ENCODE data around the gene FMN1.
"Not testable (repeated sequence)": the region's sequence is repeated elsewhere in the genome, so short reads cannot be mapped to it uniquely, and the experiment has no call there.

The FMN1 gene

GRCh38 chr15:33078607-33079006 is 115.9 kb downstream of the FMN1 start:
- no peaks in the 10 kb centered on the region for H3K9me3 Mint-ChIP-seq
- H3K4me1 Mint-ChIP-seq = no peaks in the 10 kb centered on the region
- no peak overlapping the region for H3K4me3 Mint-ChIP-seq
- H3K27me3 Mint-ChIP-seq = no peaks in the 10 kb centered on the region
- DNase-seq = no peak
- ATAC-seq = no peak
- no peak overlapping the region for H3K27ac Mint-ChIP-seq

- ATAC-seq = no peak
- Mint-ChIP-seq H3K9me3 (no peaks in the 10 kb centered on the region), H3K27ac (no peak overlapping the region), H3K4me3 (no peak overlapping the region), H3K27me3 (no peaks in the 10 kb centered on the region), H3K4me1 (no peaks in the 10 kb centered on the region)
- no peak for DNase-seq
Measured at GRCh38 chr15:33076937-33077336, 117.6 kb downstream of the FMN1 start.

GRCh38 chr15:33074942-33075341 is 119.6 kb downstream of the FMN1 start:
- DNase-seq = no peak
- Mint-ChIP-seq H3K4me1 (no peaks in the 10 kb centered on the region), H3K27me3 (no peaks in the 10 kb centered on the region), H3K9me3 (no peaks in the 10 kb centered on the region), H3K4me3 (no peak overlapping the region), H3K27ac (no peak overlapping the region)
- ATAC-seq = no peak

GRCh38 chr15:33074212-33074611 is 120.3 kb downstream of the FMN1 start:
- Mint-ChIP-seq H3K27ac (no peak overlapping the region), H3K4me3 (no peak overlapping the region), H3K9me3 (no peaks in the 10 kb centered on the region), H3K27me3 (peaks cover under 1% of the 10 kb centered on the region), H3K4me1 (no peaks in the 10 kb centered on the region)
- no peak for ATAC-seq
- no peak for DNase-seq

GRCh38 chr15:33071451-33071850 is 123.1 kb downstream of the FMN1 start:
- DNase-seq (no peak), ATAC-seq (no peak)
- peaks cover 22% of the 10 kb centered on the region for H3K4me1 Mint-ChIP-seq
- peaks cover 28% of the 10 kb centered on the region for H3K27me3 Mint-ChIP-seq
- H3K9me3 Mint-ChIP-seq = no peaks in the 10 kb centered on the region
- H3K27ac Mint-ChIP-seq = no peak overlapping the region
- no peak overlapping the region for H3K4me3 Mint-ChIP-seq

- not testable (repeated sequence) for DNase-seq, H3K9me3 Mint-ChIP-seq, H3K4me3 Mint-ChIP-seq, ATAC-seq, H3K27ac Mint-ChIP-seq
- H3K4me1 Mint-ChIP-seq = peaks cover 22% of the 10 kb centered on the region
- H3K27me3 Mint-ChIP-seq = peaks cover 35% of the 10 kb centered on the region
Measured at GRCh38 chr15:33069903-33070302, 124.6 kb downstream of the FMN1 start.

- H3K9me3 Mint-ChIP-seq = no peaks in the 10 kb centered on the region
- peak overlapping the region in 1 of 2 donors; percentile 64 for H3K27ac Mint-ChIP-seq
- H3K27me3 Mint-ChIP-seq = peaks cover 42% of the 10 kb centered on the region
- H3K4me3 Mint-ChIP-seq = peak overlapping the region in 1 of 2 donors; percentile 55
- ATAC-seq (no peak), DNase-seq (no peak)
- peaks cover 22% of the 10 kb centered on the region for H3K4me1 Mint-ChIP-seq
Measured at GRCh38 chr15:33069161-33069560, 125.4 kb downstream of the FMN1 start.

GRCh38 chr15:33068511-33068990 is 126.0 kb downstream of the FMN1 start:
- DNase-seq = no peak
- no peaks in the 10 kb centered on the region for H3K9me3 Mint-ChIP-seq
- peak overlapping the region; percentile 2 to 76 for H3K4me3 Mint-ChIP-seq
- ATAC-seq = peak; percentile 28
- peaks cover 22% of the 10 kb centered on the region for H3K4me1 Mint-ChIP-seq
- H3K27ac Mint-ChIP-seq = peak overlapping the region in 1 of 2 donors; percentile 64
- H3K27me3 Mint-ChIP-seq = peaks cover 48% of the 10 kb centered on the region

- DNase-seq (peak in 1 of 2 donors; percentile 24), ATAC-seq (peak; percentile 80)
- Mint-ChIP-seq H3K4me3 (peak overlapping the region; percentile 76 to 80), H3K9me3 (no peaks in the 10 kb centered on the region), H3K4me1 (peaks cover 22% of the 10 kb centered on the region), H3K27me3 (peaks cover 53% of the 10 kb centered on the region), H3K27ac (peak overlapping the region; percentile 93 to 94)
Measured at GRCh38 chr15:33068007-33068481, 126.5 kb downstream of the FMN1 start.

- Mint-ChIP-seq H3K9me3 (no peaks in the 10 kb centered on the region), H3K4me3 (peak overlapping the region; percentile 76 to 80), H3K27me3 (peaks cover 55% of the 10 kb centered on the region), H3K4me1 (peaks cover 22% of the 10 kb centered on the region), H3K27ac (peak overlapping the region; percentile 93 to 94)
- ATAC-seq = no peak
- no peak for DNase-seq
Measured at GRCh38 chr15:33067456-33067855, 127.1 kb downstream of the FMN1 start.

GRCh38 chr15:33066584-33066983 is 127.9 kb downstream of the FMN1 start:
- H3K27me3 Mint-ChIP-seq = peaks cover 55% of the 10 kb centered on the region
- H3K27ac Mint-ChIP-seq = no peak overlapping the region
- H3K9me3 Mint-ChIP-seq = no peaks in the 10 kb centered on the region
- no peak for ATAC-seq
- no peak overlapping the region for H3K4me3 Mint-ChIP-seq
- peaks cover 22% of the 10 kb centered on the region for H3K4me1 Mint-ChIP-seq
- no peak for DNase-seq

- no peak overlapping the region for H3K4me3 Mint-ChIP-seq
- H3K4me1 Mint-ChIP-seq = peaks cover 22% of the 10 kb centered on the region
- no peak for ATAC-seq
- H3K9me3 Mint-ChIP-seq = no peaks in the 10 kb centered on the region
- H3K27ac Mint-ChIP-seq = no peak overlapping the region
- no peak for DNase-seq
- peaks cover 58% of the 10 kb centered on the region for H3K27me3 Mint-ChIP-seq
Measured at GRCh38 chr15:33064878-33065277, 129.6 kb downstream of the FMN1 start.

- Mint-ChIP-seq H3K4me1 (no peaks in the 10 kb centered on the region), H3K27ac (no peak overlapping the region), H3K27me3 (peaks cover 19% of the 10 kb centered on the region), H3K4me3 (no peak overlapping the region), H3K9me3 (no peaks in the 10 kb centered on the region)
- DNase-seq (no peak), ATAC-seq (no peak)
Measured at GRCh38 chr15:33059184-33059583, 135.3 kb downstream of the FMN1 start.

GRCh38 chr15:33057845-33058244 is 136.7 kb downstream of the FMN1 start:
- H3K27ac Mint-ChIP-seq = no peak overlapping the region
- no peaks in the 10 kb centered on the region for H3K9me3 Mint-ChIP-seq
- H3K4me3 Mint-ChIP-seq = no peak overlapping the region
- no peak for ATAC-seq
- H3K27me3 Mint-ChIP-seq = peaks cover 6% of the 10 kb centered on the region
- no peaks in the 10 kb centered on the region for H3K4me1 Mint-ChIP-seq
- no peak for DNase-seq

- no peak overlapping the region for H3K27ac Mint-ChIP-seq
- no peaks in the 10 kb centered on the region for H3K9me3 Mint-ChIP-seq
- H3K27me3 Mint-ChIP-seq = peaks cover 6% of the 10 kb centered on the region
- ATAC-seq = no peak
- no peak overlapping the region for H3K4me3 Mint-ChIP-seq
- DNase-seq = no peak
- no peaks in the 10 kb centered on the region for H3K4me1 Mint-ChIP-seq
Measured at GRCh38 chr15:33055962-33056361, 138.6 kb downstream of the FMN1 start.

GRCh38 chr15:33051528-33051927 is 143.0 kb downstream of the FMN1 start:
- DNase-seq = no peak
- no peak overlapping the region for H3K27ac Mint-ChIP-seq
- H3K4me3 Mint-ChIP-seq = no peak overlapping the region
- ATAC-seq = no peak
- peaks cover 13% of the 10 kb centered on the region for H3K4me1 Mint-ChIP-seq
- H3K27me3 Mint-ChIP-seq = no peaks in the 10 kb centered on the region
- peaks cover 9 to 17% of the 10 kb centered on the region in 2 donors for H3K9me3 Mint-ChIP-seq

- no peak overlapping the region for H3K27ac Mint-ChIP-seq
- ATAC-seq (no peak), DNase-seq (no peak)
- H3K9me3 Mint-ChIP-seq = peaks cover 11 to 27% of the 10 kb centered on the region in 2 donors
- no peak overlapping the region for H3K4me3 Mint-ChIP-seq
- peaks cover 15% of the 10 kb centered on the region for H3K4me1 Mint-ChIP-seq
- H3K27me3 Mint-ChIP-seq = no peaks in the 10 kb centered on the region
Measured at GRCh38 chr15:33048255-33048654, 146.3 kb downstream of the FMN1 start.
